Epithelial cell of esophagus (primary cell): ENCODE data around the gene CEP41.
A peak's percentile ranks its signal among the peaks of the same experiment; 100 is the strongest.

Experiments used
- DNase-seq: peaks from one replicate; pipeline ENCODE4 v3.0.0; 2010; ENCODE audit warnings: low read depth
- H3K4me3 ChIP-seq: 2 replicates; pipeline ENCODE4 v1.5.1; 2011; ENCODE audit warnings: mild to moderate bottlenecking, low read length, control low read depth
- CTCF ChIP-seq: IDR thresholded peaks from 2 replicates; pipeline ENCODE4 v1.5.1; 2011; ENCODE audit warnings: low read depth, mild to moderate bottlenecking, low read length, control low read depth, inconsistent platforms; ENCODE audit not compliant: insufficient read depth; ENCODE audit errors: missing control alignments

CEP41 gene

GRCh38 chr7:130423501-130424037, 17.2 kb downstream of the CEP41 start:
- DNase-seq, result no peak
- no peak for TF ChIP-seq CTCF
- H3K4me3 ChIP-seq, result no peak overlapping the region

GRCh38 chr7:130421684-130422083, 19.1 kb downstream of the CEP41 start:
- no peak overlapping the region for H3K4me3 ChIP-seq
- DNase-seq, result peak; percentile 50

GRCh38 chr7:130420943-130421578, 19.8 kb downstream of the CEP41 start:
- no peak overlapping the region for H3K4me3 ChIP-seq
- TF ChIP-seq CTCF, result no peak
- DNase-seq, result peak; percentile 30

More at GRCh38 chr7:130421684-130422083, 19.1 kb downstream of the CEP41 start:
- TF ChIP-seq CTCF, result no peak

- TF ChIP-seq CTCF, result no peak
- H3K4me3 ChIP-seq, result no peak overlapping the region
- peak; percentile 95 for DNase-seq
Observed at GRCh38 chr7:130419658-130420057, 21.2 kb downstream of the CEP41 start.

- no peak overlapping the region for H3K4me3 ChIP-seq
- peak; percentile 93 for DNase-seq
- no peak for TF ChIP-seq CTCF
Observed at GRCh38 chr7:130418306-130418705, 22.5 kb downstream of the CEP41 start.

- DNase-seq, result no peak
- TF ChIP-seq CTCF, result no peak
Observed at GRCh38 chr7:130417213-130417612, 23.6 kb downstream of the CEP41 start.

GRCh38 chr7:130415006-130415405, 25.8 kb downstream of the CEP41 start:
- no peak for TF ChIP-seq CTCF
- DNase-seq, result no peak

More at GRCh38 chr7:130417213-130417612, 23.6 kb downstream of the CEP41 start:
- no peak overlapping the region for H3K4me3 ChIP-seq

More at GRCh38 chr7:130415006-130415405, 25.8 kb downstream of the CEP41 start:
- no peak overlapping the region for H3K4me3 ChIP-seq
